SK-N-SH (cell line): Measurements from ENCODE around the gene LONP2. TPM values are rescaled to one million over a fixed set of nuclear protein-coding genes. Genes with fewer than 3 reads are reported as not detected.
"Not testable (repeated sequence)": the region's sequence is repeated elsewhere in the genome, so short reads cannot be mapped to it uniquely, and the experiment has no call there.

Source experiments
- CTCF ChIA-PET: fragments of 300-600, 350-600 bp; formaldehyde crosslinking; extraction: SDS; loops from one replicate; lab custom pipeline; 2021; lab: Yijun Ruan, JAX
- POLR2A ChIA-PET: fragments of 350-600 bp; sonication (Branson Sonifier 250); formaldehyde crosslinking; extraction: SDS; loops from one replicate; lab custom pipeline; 2020; ENCODE audit warnings: antibody characterized with exemption, inconsistent platforms; lab: Yijun Ruan, JAX
- DNase-seq: peaks from one replicate; pipeline ENCODE4 v3.0.0; 2012
- H2AFZ ChIP-seq: fragments of 200-600 bp; sonication (generic); 2 replicates; pipeline ENCODE4 v1.8.1; 2016; ENCODE audit warnings: antibody characterized with exemption, mild to moderate bottlenecking, low read depth
- H3F3A ChIP-seq: fragments of 200-600 bp; sonication (generic); replicated peaks from 2 replicates; pipeline ENCODE3; 2016; ENCODE audit warnings: antibody characterized with exemption, mild to moderate bottlenecking; ENCODE audit not compliant: insufficient read depth
- H3K27ac ChIP-seq, 2 experiments: fragments of 200-500 bp in 1 of 2; fragments of 200-600 bp in 1 of 2; sonication (Bioruptor generic) in 1 of 2; sonication (generic), shearing (Covaris generic) in 1 of 2; 2 replicates each; pipeline versions ENCODE4 v1.5.1 to v1.6.1; 2014 to 2016; ENCODE audit warnings: low read depth in 2 of 2, inconsistent platforms in 1 of 2, low read length in 1 of 2, mild to moderate bottlenecking in 1 of 2, mixed read lengths in 1 of 2
- H3K27me3 ChIP-seq: fragments of 200-600 bp; sonication (generic), shearing (Covaris generic); 2 replicates; pipeline ENCODE4 v1.6.1; 2016; ENCODE audit warnings: mixed run types; ENCODE audit not compliant: insufficient read depth
- H3K36me3 ChIP-seq, 2 experiments: fragments of 200-500 bp in 1 of 2; fragments of 200-600 bp in 1 of 2; sonication (Bioruptor generic) in 1 of 2; sonication (generic) in 1 of 2; replicated peaks in 1 of 2; 2 replicates each; pipeline versions ENCODE3 to v1.5.1; 2014 to 2016; ENCODE audit warnings: low read length in 1 of 2, mild to moderate bottlenecking in 1 of 2; ENCODE audit not compliant: insufficient read depth in 2 of 2, control insufficient read depth in 1 of 2
- H3K4me1 ChIP-seq, 2 experiments: fragments of 200-500 bp in 1 of 2; fragments of 200-600 bp in 1 of 2; sonication (Bioruptor generic) in 1 of 2; sonication (generic), shearing (Covaris generic) in 1 of 2; 2 replicates each; pipeline versions ENCODE4 v1.5.1 to v1.6.1; 2014 to 2016; ENCODE audit warnings: low read depth in 1 of 2, low read length in 1 of 2, mixed run types in 1 of 2; ENCODE audit not compliant: insufficient read depth in 2 of 2, control insufficient read depth in 1 of 2
- H3K4me2 ChIP-seq: fragments of 200-600 bp; sonication (generic), shearing (Covaris generic); 2 replicates; pipeline ENCODE4 v1.6.1; 2017; ENCODE audit warnings: mixed run types
- H3K4me3 ChIP-seq, 2 experiments: fragments of 200-500 bp in 1 of 2; fragments of 200-600 bp in 1 of 2; sonication (Bioruptor generic) in 1 of 2; sonication (generic), shearing (Covaris generic) in 1 of 2; 2 replicates each; pipeline versions ENCODE4 v1.5.1 to v1.8.1; 2014 to 2016; ENCODE audit warnings: low read depth in 2 of 2, inconsistent platforms in 1 of 2, low read length in 1 of 2, mild to moderate bottlenecking in 1 of 2, mixed read lengths in 1 of 2, moderate library complexity in 1 of 2
- H3K79me2 ChIP-seq: fragments of 200-600 bp; sonication (generic); 2 replicates; pipeline ENCODE4 v1.8.1; 2017; ENCODE audit warnings: mild to moderate bottlenecking; ENCODE audit not compliant: insufficient read depth
- H3K9ac ChIP-seq: fragments of 200-600 bp; sonication (generic); 2 replicates; pipeline ENCODE4 v1.6.1; 2017; ENCODE audit warnings: mixed run types
- H3K9me2 ChIP-seq: fragments of 200-600 bp; sonication (generic); 2 replicates; pipeline ENCODE4 v1.6.1; 2017; ENCODE audit warnings: mixed run types
- H3K9me3 ChIP-seq: fragments of 200-600 bp; sonication (generic); 2 replicates; pipeline ENCODE4 v1.6.1; 2017; ENCODE audit warnings: mixed run types, mild to moderate bottlenecking, moderate library complexity
- H4K20me1 ChIP-seq: fragments of 200-600 bp; sonication (generic); 2 replicates; pipeline ENCODE4 v1.6.1; 2017; ENCODE audit warnings: mild to moderate bottlenecking, mixed run types; ENCODE audit not compliant: insufficient read depth
- CHD2 ChIP-seq: fragments of 150-350 bp; IDR thresholded peaks from 2 replicates; pipeline ENCODE4 v1.6.1; 2018; ENCODE audit warnings: low read length; ENCODE audit not compliant: partially characterized antibody
- JUND ChIP-seq: IDR thresholded peaks from 2 replicates; pipeline ENCODE4 v1.4.0; 2012
- PBX3 ChIP-seq: IDR thresholded peaks from 2 replicates; pipeline ENCODE4; 2012
- POLR2AphosphoS5 ChIP-seq: IDR thresholded peaks from 2 replicates; pipeline ENCODE4 v1.6.1; 2012; ENCODE audit warnings: low read depth, low read length
- RAD21 ChIP-seq: IDR thresholded peaks from 2 replicates; pipeline ENCODE4 v1.6.1; 2012; ENCODE audit warnings: mild to moderate bottlenecking, low read length
- RCOR1 ChIP-seq: fragments of 150-350 bp; IDR thresholded peaks from 2 replicates; pipeline ENCODE4 v1.6.1; 2017; ENCODE audit warnings: antibody characterized with exemption, low read length
- RXRA ChIP-seq: IDR thresholded peaks from 2 replicates; pipeline ENCODE4 v1.4.0; 2012; ENCODE audit warnings: low read depth, mild to moderate bottlenecking, borderline replicate concordance
- SIN3A ChIP-seq: IDR thresholded peaks from 2 replicates; pipeline ENCODE4 v1.6.1; 2012; ENCODE audit warnings: low read depth, mild to moderate bottlenecking, low read length, moderate library complexity, borderline replicate concordance
- TCF12 ChIP-seq: IDR thresholded peaks from 2 replicates; pipeline ENCODE4 v1.4.0; 2012
- WGBS: methylation state at CpG from one replicate; pipeline ENCODE4 v1.1.6; 2017; ENCODE audit warnings: low lambda C conversion rate; 5-methylcytosine and 5-hydroxymethylcytosine counted together
- polyA plus RNA-seq, 3 experiments: library from polyadenylated mRNA; depleted of rRNA; stranded (reverse); fragments of >200 nt; gene quantifications; 2 replicates each; pipeline ENCODE4 v1.2.3, GENCODE V29; 2012

Gene LONP2
- polyA plus RNA-seq, 1 of the 3 experiments (the other 2 are of a cell fraction), result 22.4 TPM

GRCh38 chr16:48369765-48370164 lies 125.7 kb downstream of the LONP2 start (continued):
- TF ChIP-seq PBX3, result no peak
- no peak for TF ChIP-seq POLR2AphosphoS5
- TF ChIP-seq TCF12, result no peak
- no peak for TF ChIP-seq RXRA
- TF ChIP-seq CHD2, result no peak
- TF ChIP-seq RCOR1, result no peak
- no peak for TF ChIP-seq SIN3A

- no peaks in the 10 kb centered on the region for H3K36me3 ChIP-seq
- no peak for DNase-seq
- no peak overlapping the region for H3K27ac ChIP-seq
- no peaks in the 10 kb centered on the region for H3K9me3 ChIP-seq
- H3K79me2 ChIP-seq, result peaks cover 98% of the 10 kb centered on the region
- H4K20me1 ChIP-seq, result peaks cover 96% of the 10 kb centered on the region
- WGBS, result 84% methylated on average over 8 of the region's 8 CpGs
- TF ChIP-seq JUND (no peak), PBX3 (no peak), RAD21 (no peak)
- no peak overlapping the region for H3K4me3 ChIP-seq
- POLR2A ChIA-PET, result no interaction called here
- H3K4me1 ChIP-seq, result peaks cover 24 to 57% of the 10 kb centered on the region in 2 experiments; a peak in 3 of 4 replicates
- H3K27me3 ChIP-seq, result no peaks in the 10 kb centered on the region
- H3F3A ChIP-seq, result peaks cover 34% of the 10 kb centered on the region
- H2AFZ ChIP-seq, result no peak overlapping the region
- H3K9me2 ChIP-seq, result no peaks in the 10 kb centered on the region
- CTCF ChIA-PET, result interaction anchor here (1.8 kb wide), 1 partner anchor 253 kb away, joined by 8 read pairs; no protein-coding TSS in a partner anchor
- H3K4me2 ChIP-seq, result no peak overlapping the region
- H3K9ac ChIP-seq, result no peak overlapping the region
Observed at GRCh38 chr16:48370229-48370628, 126.1 kb downstream of the LONP2 start.

- H3K4me3 ChIP-seq, H3K9ac ChIP-seq, H2AFZ ChIP-seq, H3K27me3 ChIP-seq, DNase-seq, H3K4me2 ChIP-seq, H3K9me3 ChIP-seq, POLR2A ChIA-PET, H3K9me2 ChIP-seq, H3K36me3 ChIP-seq: not testable (repeated sequence)
- Histone ChIP-seq H3F3A (peaks cover 32% of the 10 kb centered on the region), H4K20me1 (peaks cover 97% of the 10 kb centered on the region), H3K27ac (peak overlapping the region; percentile 21 to 39; a peak in 3 of 4 replicates), H3K4me1 (peaks cover 20 to 53% of the 10 kb centered on the region in 2 experiments; a peak in 3 of 4 replicates), H3K79me2 (peaks cover 99% of the 10 kb centered on the region)
- CTCF ChIA-PET, result interaction anchor here (1.8 kb wide), 1 partner anchor 252 kb away, joined by 8 read pairs; no protein-coding TSS in a partner anchor
- 94% methylated on average over 18 of the region's 18 CpGs for WGBS
Observed at GRCh38 chr16:48370668-48371392, 126.7 kb downstream of the LONP2 start.
